NCI-H2029 treated with DMSO at 0.1 percent for 48 hours (cell line): ENCODE measurements around the gene RNF13.
A peak's percentile ranks its signal among the peaks of the same experiment; 100 is the strongest.
"Not testable (repeated sequence)": the region's sequence is repeated elsewhere in the genome, so short reads cannot be mapped to it uniquely, and the experiment has no call there.

ENCODE experiments used
- DNase-seq: peaks from one replicate; lab custom pipeline; 2025; lab: John Stamatoyannopoulos, UW

Gene RNF13

DNA sequence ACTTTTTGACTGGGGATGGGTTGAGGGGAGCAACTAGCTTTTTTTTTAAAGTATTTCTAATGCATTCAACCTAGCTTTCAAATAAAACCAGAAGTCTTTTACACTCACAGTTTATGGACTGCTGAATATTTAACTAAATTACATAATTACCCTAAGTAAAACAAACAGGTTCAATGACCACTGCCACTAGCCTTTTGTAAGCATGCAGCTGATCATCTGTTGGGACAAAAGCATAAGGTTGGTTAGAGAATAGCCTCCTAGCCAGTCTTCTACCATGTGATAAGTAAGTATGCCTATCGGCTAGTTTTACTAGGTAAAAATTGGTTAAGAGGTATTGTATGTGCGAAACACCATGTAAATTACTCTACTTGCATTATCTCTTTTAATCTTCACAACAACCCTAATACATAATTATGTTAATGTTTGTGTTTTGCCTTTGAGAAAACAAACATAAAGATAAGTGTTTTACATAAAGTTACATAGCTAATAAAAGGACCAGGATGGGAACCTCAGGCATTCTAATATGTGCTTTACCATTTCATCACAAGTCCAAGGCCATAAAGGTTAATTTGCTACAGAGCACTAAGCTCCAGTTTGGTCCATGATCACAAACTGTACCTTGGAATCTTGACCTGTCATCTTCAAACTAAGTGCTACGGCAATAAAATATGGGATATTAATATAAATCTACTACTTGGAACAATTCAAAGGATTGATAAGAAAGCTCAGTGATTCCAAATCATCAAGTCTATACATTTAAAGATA lies 144.5 kb downstream of the RNF13 start:
- no peak for DNase-seq

DNA sequence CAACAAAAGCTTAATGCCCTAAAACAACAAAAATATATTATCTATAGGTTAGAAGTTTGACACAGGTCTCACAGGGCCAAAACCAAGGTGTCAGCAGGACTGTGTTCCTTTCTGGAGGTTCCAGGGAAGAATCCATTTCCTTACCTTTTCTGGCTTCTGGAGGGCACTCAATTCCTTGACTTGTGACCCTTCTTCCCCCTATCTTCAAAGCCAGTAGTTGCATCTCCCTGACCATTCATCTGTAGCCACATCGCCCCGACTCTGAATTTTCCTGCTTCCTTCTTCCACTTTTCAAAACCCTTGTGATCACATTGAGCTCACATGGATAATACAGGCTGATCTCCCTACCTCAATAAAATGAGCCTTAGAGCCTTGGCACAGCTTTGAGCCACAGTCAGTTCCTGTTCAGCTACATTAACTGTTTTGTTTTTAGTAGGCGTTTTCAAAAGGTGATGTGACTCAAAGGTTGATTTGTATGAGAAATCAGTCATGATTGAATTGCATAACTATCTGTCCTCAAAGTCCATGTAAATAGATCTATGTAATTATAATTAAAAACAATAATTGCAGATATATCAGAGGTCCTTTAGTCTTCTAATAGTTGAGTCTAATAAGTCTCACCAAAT lies 145.3 kb downstream of the RNF13 start:
- no peak for DNase-seq

DNA sequence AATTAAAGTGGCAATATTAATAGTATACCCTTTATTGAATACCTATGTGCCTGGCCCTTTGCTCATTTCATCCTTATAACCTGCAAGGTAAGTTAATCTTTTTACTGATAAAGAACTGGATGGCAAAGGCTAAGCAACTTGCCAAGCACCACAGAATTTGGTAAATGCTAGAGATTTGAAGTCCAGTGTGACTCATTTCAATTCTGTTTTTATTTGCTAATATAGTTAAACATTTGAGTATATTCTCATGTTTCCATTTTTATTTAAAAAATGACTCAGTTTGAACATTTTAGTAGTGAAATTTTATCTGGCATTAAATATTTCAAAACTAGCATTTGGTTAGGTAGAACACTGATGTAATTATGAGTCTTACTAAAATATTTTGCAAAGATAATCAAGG lies 146.4 kb downstream of the RNF13 start:
- DNase-seq = no peak

DNA sequence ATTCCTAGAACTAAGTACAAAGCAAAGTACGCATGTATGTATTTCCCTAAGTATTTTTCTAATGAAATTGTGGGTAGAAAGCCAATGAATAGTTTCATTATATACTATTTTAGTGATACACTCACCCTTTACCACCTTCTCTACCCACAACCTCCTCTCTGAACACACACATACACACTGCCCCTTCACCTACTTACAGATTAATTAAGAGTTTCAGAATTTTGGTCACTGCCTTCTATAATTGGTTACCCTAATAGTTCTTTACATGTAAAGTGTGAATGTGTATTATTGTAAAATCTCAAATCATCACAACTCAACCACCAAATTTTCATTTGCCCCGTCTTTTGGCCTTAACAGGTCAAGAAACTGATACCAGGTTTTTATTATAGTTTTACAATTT lies 150.5 kb downstream of the RNF13 start:
- no peak for DNase-seq

DNA sequence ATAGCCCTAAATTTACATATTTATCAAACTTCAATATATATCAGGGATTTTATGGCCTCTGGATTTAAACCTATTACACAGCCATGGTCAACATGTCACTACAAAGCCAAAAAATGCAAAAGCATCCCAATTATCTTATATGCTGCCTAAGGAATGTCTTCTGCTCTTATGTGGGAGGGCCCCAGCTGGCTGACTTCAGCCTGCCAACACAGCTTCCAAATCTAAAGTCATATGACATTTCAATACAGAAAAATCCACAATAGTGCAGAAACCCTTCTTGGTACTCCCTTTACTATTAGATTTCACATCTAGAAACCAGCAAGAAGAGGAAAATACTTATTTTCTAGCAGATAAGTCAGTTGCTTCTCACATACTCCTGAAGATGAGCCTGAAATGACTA lies 151.3 kb downstream of the RNF13 start:
- no peak for DNase-seq

DNA sequence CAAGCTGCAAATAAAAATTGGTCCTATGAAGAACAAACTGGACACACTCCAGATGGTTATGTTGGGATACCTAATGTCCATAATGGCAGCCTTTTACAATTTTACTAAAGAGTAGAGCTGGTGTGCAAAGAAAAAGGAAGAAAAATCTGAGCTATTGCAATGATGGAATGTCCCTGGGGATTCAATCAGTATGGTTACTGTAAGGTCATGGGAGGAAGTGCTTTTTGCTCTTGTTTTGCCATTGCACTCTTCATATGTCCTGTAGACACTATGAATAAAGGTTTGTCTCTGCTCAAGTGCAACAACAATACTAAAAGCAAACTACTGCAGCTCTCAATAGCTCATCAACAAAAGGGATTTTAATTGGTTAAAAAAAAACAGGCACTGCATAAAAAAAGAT lies 152.3 kb downstream of the RNF13 start:
- no peak for DNase-seq

DNA sequence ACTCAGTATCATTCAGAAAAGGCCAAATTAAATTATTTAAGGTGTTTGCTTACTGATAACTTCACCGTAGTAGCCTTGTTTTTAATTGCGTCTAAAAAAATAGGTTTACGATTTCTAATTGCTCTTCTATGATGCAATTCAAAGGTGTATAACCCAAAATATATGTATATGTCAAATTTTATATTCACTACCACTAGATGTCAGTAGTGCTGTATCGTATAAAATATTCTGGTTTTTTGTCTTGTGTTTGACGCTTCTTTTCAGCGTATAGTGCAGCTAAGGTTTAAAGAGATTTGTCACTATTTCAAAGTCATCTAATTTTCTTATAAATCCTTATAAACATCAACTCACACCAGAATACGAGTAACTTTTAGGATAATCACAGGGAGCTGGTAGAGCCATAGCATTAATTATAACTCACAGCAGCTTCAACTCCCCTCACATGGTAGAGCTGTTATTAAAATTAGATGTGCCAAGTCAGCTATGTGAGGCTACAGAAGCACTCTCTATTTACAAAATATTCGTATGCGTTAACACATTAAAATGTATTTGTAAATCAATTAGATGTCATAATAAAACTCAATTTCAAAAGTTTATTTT lies 154.2 kb downstream of the RNF13 start:
- peak; percentile 57 for DNase-seq

DNA sequence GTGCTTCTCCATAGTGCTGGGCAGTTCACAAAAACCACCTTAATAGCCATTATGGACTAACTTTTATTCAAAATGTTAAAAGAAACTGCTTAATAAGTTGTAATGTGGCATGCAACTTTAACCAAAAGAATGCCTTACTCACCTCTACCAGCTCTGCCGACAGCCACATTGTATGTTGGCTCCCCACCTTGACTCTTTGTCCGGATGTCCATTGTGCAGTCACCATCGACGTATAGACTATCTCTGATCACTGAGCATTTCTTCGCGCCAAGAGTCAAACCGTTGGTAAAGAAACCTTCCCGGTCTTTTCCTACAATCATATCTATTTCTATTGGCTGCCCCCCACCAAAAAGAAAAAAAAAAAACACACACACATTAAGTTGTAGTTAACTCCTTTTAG lies 155.2 kb downstream of the RNF13 start:
- DNase-seq = no peak

DNA sequence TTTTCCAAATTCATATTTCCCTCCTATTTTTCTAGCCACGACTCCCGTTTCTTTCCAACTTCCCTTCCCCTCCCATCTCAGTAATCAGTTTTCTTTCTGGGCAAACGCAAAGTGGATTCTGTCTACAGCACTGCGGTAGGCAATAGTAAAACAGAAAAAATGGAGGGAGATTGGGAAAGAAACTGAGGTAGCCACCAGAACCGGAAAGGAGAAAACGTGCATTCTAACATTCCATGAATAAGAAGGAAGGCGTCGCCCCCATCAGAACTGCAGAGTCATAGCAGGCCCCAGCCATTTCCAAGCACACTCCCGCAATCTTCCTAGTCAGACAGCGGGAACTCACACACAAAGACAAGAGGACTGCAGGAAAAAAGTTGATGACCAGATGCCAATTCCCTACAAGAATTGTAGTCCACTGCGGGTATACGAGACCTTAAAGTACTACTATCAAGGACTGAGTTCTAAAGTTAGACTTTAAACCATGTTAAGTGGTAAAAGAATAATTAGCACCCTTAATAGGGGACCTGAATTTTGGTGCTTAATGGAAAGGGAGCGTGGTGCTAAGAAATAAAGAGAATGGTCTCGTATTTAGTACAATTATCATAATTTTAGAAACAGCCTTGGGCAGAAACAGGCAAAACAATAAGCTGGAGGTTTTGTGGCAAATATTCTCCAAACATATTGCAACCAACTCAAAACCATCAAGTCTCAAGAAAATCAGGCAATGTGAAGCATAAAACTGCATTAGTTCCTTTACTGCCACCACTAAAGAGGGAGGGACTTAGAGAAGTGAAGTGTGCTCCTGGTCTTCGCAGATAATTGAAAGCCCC lies 156.3 kb downstream of the RNF13 start:
- DNase-seq = peak; percentile 21

DNA sequence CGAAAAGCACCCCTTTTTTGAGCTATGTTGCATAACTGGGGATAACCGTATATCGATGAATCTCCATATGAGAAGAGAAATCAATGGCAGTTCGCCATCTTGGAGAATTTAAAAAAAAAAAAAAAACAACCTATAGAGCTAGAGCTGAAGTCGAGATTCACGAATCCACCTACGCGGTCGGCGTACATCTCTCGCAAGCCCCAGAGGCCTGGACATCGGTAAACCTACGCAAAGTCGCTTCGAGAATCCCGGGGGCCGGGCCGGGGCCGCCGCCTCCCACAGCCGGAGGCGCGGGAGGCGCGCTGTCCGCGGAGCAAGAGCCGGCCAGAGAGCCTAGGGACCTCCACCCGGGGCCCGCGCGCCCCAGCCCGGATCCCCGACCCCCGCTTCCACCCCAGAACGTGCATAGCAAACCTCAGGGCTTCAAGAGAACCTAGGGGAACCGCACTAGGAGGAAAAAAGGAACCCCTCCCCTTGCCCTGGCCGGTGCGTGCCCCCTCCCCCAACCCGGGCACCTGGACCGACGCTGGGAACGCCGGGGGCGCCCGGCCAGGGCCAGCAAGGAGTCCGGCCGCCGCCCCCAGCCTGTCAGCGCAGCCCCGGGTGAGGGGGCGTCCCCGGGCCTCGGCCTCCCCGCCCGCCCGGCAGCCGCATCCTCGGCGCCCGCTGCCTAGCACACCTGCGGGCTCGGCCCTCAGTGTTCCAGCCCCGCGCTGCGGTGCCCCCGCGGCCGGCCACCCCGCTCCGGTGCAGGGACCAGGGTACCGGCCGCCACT lies 157.1 kb downstream of the RNF13 start:
- DNase-seq = peak; percentile 38

DNA sequence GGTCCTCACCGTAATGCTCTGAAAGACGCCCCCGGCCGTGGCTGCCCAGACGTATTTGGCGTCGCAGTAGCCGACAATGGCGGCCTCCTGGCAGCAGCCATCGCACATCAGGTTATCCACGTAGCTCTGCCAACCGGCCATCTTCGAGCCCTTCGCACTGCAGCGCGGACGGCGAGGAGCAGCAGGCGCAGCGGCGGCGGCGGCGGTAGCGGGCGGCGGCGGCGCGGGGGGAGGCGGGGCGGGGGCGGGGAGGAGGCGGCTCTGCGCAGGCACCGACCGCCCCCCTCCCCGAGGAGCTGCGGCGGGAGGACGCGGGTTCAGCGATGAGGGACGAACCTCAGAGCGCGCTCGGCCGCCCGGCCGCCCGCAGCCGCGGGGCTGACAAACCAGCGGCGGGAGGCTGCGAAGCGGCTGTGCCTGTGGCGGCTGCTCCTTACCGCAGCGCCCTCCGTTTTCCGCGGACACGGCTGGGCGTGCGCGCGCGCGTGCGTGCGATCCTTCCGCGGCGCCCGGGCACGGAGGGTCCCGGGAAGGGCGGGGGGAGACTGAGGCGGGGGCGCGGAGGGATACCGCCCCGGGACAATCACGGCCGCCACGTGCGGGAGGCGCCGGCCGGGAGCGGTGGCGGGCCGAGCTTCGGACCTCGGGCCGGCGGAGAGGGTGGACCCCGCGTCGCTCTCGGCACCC lies 157.8 kb downstream of the RNF13 start, which contains the start of gene PFN2:
Gene PFN2 (minus strand): TSS at position 180 of the 687 bp plus-strand sequence. CDS start 39 bp downstream, at position 141.
- DNase-seq = no peak

DNA sequence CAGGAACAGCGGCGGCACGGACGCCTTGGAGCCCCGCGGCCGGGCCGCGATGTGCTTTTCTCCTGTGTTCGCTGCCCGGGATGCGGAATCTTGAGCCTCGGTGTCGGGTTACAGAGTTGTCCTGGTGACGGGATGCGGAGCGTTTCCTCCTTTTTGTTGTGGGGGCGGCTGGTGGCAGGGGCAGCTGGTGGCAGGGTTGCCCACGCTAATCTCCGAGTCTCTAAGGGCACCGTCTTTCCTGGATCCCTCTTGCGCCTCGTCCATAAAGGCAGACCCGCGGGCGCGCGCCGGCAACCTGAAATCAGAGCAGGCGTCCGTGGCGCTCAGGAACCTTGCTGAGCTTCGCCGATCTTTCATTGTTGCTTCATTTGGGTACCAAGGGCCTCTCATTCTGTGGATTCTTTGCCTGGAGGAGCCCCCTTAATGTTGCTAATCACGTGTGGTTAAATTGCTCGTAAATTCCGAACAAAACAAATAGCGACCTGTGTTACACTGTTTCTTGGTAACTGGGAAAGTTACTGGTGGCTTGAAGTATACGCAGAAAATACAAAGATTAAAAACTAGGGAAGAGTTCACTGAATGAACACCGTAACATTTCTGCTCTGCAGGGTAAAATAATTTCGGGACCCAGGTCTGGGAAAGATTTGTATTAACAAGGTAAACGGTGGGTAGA lies 158.5 kb downstream of the RNF13 start:
- DNase-seq = peak; percentile 48

DNA sequence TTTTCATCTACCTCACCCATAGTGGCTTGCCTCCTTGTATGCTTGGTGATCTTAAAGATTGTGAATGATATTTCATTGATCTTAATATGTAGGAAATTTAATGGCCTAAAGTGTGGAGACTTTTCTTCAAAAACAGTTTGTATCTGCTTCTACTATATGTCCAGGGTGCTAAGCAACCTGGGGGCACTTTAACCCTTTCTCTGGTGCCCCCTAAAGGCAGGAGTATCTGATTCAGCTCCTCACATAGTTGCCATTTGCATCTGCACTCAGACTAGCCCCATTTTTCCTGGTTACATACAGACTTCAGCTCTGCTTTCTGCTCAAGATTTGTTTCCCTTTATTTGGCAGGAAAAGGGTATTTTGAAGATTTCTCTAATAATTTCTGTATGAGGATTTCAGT lies 162.9 kb downstream of the RNF13 start:
- DNase-seq = no peak

DNA sequence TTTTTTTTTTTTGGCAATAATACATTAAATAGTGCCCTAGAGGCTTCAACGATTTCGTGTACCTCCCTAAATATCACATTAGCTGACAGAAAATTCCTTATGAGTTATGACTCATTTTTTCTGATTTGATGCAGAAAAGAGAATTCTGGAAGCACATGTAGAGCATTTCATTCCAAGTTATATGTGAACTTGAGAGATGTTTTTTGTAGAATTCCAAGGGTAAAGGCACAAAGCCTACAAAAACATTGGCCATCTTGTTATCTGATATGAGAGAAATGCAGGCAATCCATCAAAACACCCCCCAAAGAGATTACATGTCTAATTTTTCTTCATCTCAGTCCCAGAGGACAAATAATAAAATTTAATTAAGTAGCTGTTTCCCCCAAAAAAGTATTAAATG lies 164.4 kb downstream of the RNF13 start:
- DNase-seq = no peak

DNA sequence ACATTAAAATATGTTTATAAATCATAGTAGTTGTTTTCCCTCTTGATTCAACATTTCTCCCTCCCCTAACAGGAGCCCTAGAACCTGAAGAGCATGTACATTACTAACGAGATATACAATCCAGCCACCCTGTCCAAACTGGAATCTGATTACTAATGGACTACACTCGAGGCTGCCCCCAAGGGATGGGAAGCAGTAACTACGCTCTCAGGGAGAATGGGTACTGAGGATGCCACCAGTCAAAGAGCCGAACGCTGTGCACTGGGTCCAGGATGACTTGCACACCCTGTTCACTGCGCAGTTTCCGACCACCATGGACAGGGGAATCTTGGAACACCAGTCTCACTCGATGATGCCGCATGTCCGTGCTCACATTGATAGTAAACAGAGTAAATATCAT lies 169.0 kb downstream of the RNF13 start:
- not testable (repeated sequence) for DNase-seq

DNA sequence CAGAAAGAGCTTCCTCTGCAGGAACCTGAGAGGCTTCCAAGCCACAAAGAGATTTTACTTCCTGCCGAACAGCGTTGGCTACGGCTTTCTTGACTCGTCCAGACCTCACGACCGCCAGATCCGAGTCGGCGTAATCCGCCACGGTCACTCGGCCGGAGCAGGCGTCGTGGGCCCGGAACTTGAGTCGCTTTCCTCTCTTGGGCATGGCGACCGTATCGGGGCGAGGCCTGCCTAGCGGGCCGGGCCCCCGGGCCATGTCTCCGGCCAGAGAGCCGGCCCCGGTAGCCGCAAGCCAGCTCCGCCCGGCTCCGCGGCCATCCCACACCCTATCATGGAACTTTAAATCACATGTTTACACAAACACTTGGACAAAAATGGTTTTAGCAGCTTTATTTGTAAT lies 170.0 kb downstream of the RNF13 start:
- DNase-seq = not testable (repeated sequence)

DNA sequence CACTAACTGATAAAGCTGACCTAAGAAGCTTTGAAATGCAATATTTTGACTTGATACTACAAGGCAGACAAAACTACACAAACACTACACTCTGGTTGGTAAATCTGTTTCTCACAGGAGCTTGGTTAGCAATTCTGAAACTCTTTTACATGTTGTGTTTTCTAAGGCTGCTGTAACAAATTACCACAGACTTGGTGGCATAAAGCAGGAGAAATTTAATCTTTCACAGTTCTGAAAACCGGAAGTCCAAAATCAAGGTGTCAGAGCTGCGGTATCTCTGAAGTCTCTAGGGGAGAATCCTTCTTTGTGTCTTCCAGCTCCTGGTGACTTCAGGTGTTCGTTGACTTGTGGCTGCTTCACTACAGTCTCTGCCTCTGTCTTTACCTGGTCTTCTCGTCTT lies 170.6 kb downstream of the RNF13 start:
- DNase-seq = no peak

DNA sequence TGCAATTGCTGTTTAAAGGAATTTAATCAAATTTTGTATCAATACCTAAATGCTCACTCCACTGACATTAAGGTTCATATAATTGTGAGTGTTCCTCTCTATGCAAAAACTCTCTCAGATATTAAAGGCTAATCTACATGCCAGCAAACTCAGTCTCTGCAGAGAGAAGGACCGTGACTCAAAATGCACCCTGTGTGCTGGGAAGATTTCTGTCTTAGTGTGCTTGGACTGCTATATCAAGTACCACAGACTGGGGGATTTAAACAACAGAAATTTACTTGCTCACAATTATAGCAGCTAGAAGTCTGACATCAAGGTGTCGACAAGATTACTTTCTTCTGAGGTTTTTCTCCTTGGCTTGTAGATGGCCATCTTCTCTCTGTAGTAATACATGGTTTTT lies 176.3 kb downstream of the RNF13 start:
- no peak for DNase-seq

DNA sequence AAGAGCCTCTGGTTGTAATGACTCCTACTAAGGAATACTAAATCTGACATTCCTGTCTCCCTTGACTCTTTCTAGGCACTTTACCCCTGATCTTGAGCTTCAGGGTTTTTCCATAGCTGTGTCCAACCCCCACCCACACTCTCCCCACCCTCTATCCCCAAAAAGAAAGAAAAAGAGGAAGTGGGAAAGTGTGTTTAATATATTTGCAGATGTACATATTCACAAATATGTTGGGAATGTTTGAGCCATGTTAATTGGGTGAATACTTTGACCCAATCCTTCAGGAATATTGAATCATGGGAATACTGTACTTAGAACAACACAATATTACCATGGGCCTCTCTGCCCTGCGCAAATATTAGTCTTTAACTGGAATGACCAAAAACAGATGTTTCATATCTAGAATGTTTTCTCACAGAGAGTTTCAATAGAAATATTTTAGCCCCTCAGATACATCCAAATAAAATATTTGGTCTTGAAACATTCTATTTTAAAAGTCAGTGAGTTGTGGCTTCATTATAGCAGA lies 177.5 kb downstream of the RNF13 start:
- DNase-seq = no peak

DNA sequence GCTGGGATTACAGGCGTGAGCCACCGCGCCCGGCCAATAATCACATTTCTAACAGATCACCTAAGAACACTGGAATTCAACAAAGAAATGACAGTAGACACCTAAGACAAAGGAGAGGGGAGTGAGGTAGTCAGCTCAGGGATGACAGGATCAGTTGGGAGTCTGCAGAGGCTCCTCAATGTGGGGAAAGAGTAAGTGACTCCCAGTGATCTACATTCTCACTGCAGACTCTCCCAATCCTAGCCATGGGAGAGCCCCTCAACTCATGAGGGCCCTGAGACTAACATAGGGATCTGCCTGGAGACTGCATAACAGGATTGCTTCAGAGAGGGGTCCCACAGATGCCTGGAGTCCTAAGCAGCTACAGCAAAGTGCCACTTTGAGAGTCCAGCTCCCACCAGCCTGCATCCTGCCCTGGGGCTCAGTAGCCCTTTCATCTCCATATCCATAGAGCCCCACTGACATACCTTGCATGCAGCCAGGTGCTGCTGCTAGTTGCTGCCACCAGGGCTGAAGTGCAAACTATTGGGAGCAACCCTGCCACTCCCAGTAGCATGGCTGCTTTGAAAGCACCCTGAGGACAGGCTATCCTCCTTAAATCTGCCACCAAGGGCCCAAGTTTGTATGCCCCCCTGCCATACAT lies 179.5 kb downstream of the RNF13 start:
- no peak for DNase-seq
